Measurements from ENCODE around the gene YIF1A.
"Not testable (repeated sequence)": the region's sequence is repeated elsewhere in the genome, so short reads cannot be mapped to it uniquely, and the experiment has no call there.

Gene YIF1A

GRCh38 chr11:66285250-66285947 lies 3.5 kb downstream of the YIF1A start:
- no peak for DNase-seq

GRCh38 chr11:66284526-66285078 lies 4.3 kb downstream of the YIF1A start:
- no peak for DNase-seq

GRCh38 chr11:66283461-66284105 lies 5.4 kb downstream of the YIF1A start:
- DNase-seq: no peak

- DNase-seq: peak; percentile 99
Measured at GRCh38 chr11:66282468-66283455, 6.2 kb downstream of the YIF1A start.

- no peak for DNase-seq
Measured at GRCh38 chr11:66281776-66282467, 7.0 kb downstream of the YIF1A start.

- DNase-seq: no peak
Measured at GRCh38 chr11:66281001-66281400, 7.9 kb downstream of the YIF1A start.

GRCh38 chr11:66280428-66280827 lies 8.5 kb downstream of the YIF1A start:
- DNase-seq: no peak

GRCh38 chr11:66279092-66279734 lies 9.7 kb downstream of the YIF1A start:
- no peak for DNase-seq

- no peak for DNase-seq
Measured at GRCh38 chr11:66278363-66279091, 10.4 kb downstream of the YIF1A start.

- no peak for DNase-seq
Measured at GRCh38 chr11:66277471-66278362, 11.2 kb downstream of the YIF1A start, which contains the start of gene CNIH2. Gene CNIH2 (plus strand): TSS chr11:66278175. CDS start chr11:66278457, 282 bp downstream.

GRCh38 chr11:66277064-66277463 lies 11.9 kb downstream of the YIF1A start:
- not testable (repeated sequence) for DNase-seq

- DNase-seq: not testable (repeated sequence)
Measured at GRCh38 chr11:66276619-66277018, 12.3 kb downstream of the YIF1A start.

GRCh38 chr11:66275984-66276612 lies 12.8 kb downstream of the YIF1A start:
- DNase-seq: no peak

- no peak for DNase-seq
Measured at GRCh38 chr11:66275396-66275795, 13.5 kb downstream of the YIF1A start.

- DNase-seq: no peak
Measured at GRCh38 chr11:66274219-66274618, 14.7 kb downstream of the YIF1A start.

- no peak for DNase-seq
Measured at GRCh38 chr11:66272596-66272995, 16.3 kb downstream of the YIF1A start.

GRCh38 chr11:66271816-66272215 lies 17.1 kb downstream of the YIF1A start:
- DNase-seq: no peak

GRCh38 chr11:66268952-66269905 lies 19.7 kb downstream of the YIF1A start:
- DNase-seq: no peak
